Activated T-cell treated with anti-CD3 and anti-CD28 coated beads for 1 hour (primary cell): ENCODE results near the gene EML1.

Experiments
- DNase-seq: peaks from one replicate; pipeline ENCODE4 v3.0.0-alpha.2; 2020; ENCODE audit warnings: low read depth

Gene EML1

DNA sequence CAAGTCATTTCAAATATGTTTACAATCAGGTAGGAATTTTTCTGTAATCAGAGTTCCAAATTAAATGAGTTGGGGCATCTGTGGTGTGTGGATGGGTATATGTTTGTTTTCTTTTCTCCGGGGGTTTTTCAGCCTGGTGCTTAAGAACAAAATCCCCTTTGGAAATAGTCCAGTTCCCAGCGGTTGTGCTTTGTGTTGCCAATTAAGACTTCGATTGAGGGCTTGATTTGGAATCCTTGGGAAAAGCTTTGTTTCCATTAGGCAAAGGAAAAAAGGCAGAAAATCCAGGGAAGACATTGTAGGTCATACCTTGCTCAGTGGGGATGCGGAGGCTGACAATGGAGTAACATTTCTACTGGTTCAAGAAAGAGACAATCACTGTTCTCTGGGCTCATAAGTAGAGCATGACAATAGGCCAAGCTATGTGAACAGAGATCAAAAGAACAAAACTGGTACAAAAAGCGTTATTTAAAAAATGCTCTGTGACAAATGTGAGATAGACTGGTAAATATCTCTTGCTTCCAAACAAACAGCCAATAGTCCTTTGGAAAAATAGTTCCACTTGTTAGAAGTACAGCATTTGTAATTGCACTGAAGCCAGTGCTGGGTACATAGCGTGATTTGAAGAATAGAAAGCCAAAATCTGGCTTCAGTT is 79.7 kb downstream of the EML1 start:
- DNase-seq, result no peak

GRCh38 chr14:99873653-99874052 is 80.4 kb downstream of the EML1 start:
- DNase-seq, result no peak

- no peak for DNase-seq
These were observed 81.1 kb downstream of the EML1 start for GRCh38 chr14:99874306-99874705.

DNA sequence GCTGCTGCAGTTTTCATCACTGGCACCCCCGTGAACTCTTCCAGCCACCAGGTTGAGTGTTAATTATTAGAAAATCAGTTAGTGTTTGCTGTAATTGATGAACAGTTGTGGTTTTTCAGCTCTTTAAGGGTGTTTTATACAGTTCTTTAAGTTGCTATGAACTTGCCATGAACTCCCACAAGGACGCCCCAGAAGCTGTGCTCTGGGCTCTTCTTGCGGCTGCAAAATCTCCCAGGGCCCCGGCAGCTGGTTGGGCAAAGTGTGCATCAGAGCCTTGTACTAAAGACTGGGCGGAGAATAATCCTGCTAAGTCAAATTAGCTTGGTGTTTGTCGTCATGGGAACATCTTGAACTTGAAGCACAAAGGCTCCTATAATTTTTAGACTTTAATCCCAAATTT is 82.2 kb downstream of the EML1 start:
- no peak for DNase-seq

GRCh38 chr14:99875836-99876235 is 82.6 kb downstream of the EML1 start:
- no peak for DNase-seq

DNA sequence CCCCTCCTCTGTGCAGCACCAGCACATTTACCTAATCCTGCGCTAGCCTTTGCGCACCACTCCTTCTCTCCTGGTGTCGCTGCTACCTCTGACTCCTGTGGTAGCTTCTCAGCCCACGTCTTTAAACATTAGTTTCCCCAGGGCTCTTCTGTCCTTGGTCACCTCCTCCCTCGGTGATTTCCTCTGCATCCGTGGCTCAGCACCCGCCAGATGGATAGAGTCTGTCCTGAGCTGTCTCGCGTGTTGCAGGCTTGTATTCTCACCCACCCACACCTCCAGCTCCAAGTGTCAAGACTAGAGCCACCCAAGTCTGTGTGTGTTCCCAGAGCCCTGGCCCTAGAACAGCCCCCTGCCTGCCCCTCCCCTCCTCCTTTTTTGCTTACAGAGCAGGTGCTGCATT is 83.2 kb downstream of the EML1 start:
- no peak for DNase-seq

- no peak for DNase-seq
These were observed 85.3 kb downstream of the EML1 start for GRCh38 chr14:99878563-99878962.

GRCh38 chr14:99879401-99880295 is 86.4 kb downstream of the EML1 start:
- DNase-seq, result no peak

GRCh38 chr14:99880651-99881420 is 87.6 kb downstream of the EML1 start:
- no peak for DNase-seq

- DNase-seq, result no peak
These were observed 90.8 kb downstream of the EML1 start for GRCh38 chr14:99883866-99884650.

- no peak for DNase-seq
These were observed 91.8 kb downstream of the EML1 start for GRCh38 chr14:99884834-99885648.

GRCh38 chr14:99885649-99885958 is 92.4 kb downstream of the EML1 start:
- DNase-seq, result no peak

DNA sequence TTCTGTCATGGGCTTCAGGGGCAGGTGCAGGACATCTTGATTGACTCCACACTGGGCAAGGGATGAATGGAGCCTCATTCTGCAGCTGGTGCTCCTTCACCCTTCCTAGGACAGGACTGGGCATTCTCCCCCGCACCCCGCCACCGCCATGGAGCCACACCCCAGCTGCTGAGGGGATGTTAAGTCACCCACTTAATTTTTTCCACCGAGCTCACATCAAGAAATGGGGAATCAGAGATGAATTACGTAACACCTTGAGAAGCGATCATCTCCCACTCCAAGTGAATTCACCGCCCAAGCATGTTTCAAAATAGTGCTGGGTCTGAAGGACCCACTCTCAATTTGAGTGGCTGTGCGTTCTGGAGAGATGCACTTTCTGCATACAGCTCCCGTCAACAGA is 94.2 kb downstream of the EML1 start:
- DNase-seq, result no peak

DNA sequence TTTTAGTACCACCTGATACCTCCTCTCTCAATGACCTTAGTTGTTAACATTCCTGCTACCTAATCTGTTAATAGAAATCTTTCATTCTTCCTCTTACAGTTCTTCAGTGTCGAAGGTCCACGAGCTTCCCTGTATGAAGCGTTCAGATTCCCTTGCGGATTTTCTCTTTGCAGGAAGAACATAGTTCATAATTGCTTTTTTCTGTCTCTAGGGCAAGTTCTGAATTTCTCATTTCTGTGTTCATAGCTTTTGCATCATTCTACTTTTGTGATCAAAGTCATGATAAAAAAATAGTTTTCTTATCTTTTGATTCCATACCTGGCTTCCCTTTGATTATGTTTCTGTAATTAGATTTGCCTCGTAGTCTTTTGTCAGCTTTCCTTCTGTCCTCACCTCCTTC is 94.9 kb downstream of the EML1 start:
- no peak for DNase-seq

DNA sequence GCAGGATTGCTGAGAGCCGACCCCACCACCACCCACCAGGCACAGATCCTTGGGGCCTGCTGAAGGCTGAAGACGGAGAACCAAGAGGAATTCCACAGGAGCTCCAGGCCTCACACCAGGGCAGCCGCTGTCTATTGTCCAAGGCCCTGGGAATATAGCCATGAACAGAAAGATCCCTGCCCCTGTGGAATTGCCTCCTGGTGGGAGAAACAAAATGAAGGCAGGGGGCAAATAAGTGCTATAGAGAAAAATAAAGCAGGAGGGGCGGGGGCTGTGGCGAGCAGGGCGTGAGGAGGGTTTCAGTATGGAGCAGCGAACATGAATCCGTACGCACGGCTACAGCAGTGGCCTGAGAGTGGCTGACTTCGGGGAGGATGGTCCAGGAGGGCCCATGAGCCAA is 96.1 kb downstream of the EML1 start:
- DNase-seq, result no peak

DNA sequence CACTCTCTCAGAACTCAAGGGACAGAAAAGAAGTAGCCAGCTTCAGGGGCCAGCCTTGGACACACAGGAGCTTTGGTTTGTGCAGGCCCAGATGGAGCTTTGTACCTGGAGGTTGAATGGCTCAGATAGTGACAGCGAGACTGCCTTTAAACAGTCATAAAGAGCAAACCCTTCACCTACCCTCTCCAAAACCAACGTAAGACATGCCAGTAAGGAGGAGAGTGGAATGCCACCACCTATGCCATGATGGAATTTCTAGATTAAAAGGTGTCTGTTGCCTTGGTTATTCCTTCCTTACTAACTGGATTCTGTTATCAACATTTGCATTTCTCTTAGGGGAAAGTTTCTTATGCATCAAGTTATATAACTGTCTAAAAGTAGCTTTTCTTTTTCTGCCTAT is 98.1 kb downstream of the EML1 start:
- DNase-seq, result no peak

GRCh38 chr14:99891900-99892299 is 98.7 kb downstream of the EML1 start:
- no peak for DNase-seq

DNA sequence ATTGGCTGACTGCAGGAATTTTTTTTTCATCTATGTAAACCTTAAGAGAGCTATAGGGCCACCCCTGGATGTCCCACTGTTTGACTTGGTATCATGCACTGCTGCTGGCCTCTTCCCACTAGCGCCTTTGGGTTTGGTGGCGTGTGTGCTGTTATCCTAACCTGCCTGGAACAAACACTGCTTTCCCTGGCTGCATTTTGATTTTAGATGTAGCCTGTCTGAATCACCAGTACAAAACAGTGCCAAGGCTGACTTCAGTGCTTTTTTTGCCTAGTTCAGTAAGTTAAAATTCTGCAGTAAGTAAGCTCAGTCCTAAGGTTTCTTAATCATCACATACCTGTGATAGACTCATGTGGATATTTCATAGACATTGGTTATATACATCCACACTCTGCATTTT is 99.2 kb downstream of the EML1 start:
- no peak for DNase-seq

DNA sequence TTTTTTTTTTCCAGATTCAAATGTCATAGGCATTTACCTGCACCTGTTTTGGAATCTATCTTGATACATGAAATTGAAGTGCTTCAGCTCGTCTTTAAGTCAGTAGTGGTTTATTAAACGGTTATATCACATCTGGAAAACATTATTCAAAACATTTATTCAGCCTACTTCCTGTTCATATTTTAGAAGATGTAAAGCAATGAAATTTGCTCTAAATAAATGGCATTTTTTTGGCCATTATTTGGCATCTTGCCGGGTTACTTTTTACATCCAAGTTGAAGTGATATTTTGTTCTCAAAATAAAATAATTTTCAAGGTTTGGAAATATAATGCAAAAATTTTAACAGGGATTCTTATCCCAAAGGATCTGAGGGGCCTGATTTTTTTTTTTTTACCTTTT is 103.1 kb downstream of the EML1 start:
- no peak for DNase-seq

DNA sequence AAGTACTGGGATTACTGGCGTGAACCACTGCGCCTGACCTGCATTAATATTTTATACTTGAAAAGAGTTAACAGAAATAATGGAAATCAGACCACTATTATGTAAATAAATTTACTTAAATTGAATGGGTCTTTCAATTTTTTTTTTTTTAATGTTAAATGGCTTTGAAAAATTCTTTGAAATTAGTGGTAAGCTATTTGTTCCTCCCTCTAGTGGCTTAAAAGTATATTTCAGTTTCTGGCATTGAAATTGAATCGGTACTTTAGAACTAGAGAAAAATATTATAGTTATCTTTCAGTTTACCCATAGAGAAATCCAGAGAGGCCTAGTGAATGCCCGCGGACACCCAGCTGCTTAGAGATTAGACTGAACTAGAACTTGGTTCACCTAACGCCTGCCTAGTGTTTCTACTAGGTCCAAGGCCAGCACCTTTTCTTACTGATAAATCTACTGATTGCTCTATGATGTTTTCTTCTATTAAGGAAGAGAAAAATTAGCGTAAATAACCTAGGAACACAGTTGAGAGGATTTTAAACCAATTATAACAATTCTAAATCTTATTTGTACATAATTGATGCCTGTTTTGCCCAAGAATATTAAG is 106.5 kb downstream of the EML1 start:
- DNase-seq, result no peak

DNA sequence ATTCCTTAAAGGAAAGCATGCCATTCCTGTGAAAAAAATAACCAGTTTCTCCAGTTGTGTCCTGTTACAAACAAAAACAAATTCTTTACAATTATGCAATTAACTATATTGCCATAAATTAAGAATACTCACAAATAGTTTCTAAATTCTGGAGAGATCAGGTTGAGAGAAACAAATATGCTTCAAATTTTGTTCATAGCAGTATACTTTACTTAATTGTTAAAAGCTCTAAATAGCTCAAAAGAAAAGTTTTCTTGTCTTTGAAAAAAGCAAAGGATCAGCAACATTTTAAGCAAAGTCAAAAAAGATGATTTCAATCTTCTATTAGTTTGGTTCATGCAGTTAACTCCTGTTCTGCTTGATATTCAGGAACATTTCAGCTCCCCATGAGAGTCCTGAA is 109.7 kb downstream of the EML1 start:
- no peak for DNase-seq
